ENCODE data around the gene ZBTB16. TPM values are rescaled to one million over a fixed set of nuclear protein-coding genes. Genes with fewer than 3 reads are reported as not detected.

ZBTB16 gene
- total RNA-seq, 1 donor from 2014 or later, result 0.17 TPM

GRCh38 chr11:114202011-114202609 is 142.6 kb downstream of the ZBTB16 start:
- no peak for DNase-seq (ENCODE audit: low read depth)
- H3K4me3 ChIP-seq (ENCODE audit: low read depth, low read length), result no peak overlapping the region
- TF ChIP-seq, protein P1, sequence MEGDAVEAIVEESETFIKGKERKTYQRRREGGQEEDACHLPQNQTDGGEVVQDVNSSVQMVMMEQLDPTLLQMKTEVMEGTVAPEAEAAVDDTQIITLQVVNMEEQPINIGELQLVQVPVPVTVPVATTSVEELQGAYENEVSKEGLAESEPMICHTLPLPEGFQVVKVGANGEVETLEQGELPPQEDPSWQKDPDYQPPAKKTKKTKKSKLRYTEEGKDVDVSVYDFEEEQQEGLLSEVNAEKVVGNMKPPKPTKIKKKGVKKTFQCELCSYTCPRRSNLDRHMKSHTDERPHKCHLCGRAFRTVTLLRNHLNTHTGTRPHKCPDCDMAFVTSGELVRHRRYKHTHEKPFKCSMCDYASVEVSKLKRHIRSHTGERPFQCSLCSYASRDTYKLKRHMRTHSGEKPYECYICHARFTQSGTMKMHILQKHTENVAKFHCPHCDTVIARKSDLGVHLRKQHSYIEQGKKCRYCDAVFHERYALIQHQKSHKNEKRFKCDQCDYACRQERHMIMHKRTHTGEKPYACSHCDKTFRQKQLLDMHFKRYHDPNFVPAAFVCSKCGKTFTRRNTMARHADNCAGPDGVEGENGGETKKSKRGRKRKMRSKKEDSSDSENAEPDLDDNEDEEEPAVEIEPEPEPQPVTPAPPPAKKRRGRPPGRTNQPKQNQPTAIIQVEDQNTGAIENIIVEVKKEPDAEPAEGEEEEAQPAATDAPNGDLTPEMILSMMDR (conservative IDR thresholded peaks at IDR 0.05; ENCODE audit: low read depth, low read length), result no peak

DNA sequence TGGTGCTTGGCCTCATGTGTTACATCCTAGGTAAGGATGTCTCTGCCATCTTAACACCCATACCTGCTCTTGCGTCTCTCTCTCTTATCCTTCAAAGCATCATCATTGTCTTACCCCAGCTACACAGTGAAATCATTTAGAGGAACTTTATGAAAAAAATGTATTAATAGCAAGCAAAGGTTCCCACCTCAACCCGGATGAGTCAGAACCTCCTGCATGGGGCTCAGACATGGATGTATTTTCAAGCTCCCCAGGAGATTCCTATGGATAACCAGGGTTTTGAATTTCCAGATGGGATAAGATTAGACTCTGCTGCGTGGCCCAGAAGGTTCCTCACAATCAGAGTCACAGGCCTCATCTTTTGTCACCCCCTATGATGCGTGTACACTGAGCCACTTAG is 147.6 kb downstream of the ZBTB16 start:
- TF ChIP-seq, protein P1 (conservative IDR thresholded peaks at IDR 0.05; ENCODE audit: low read depth, low read length), result no peak
- DNase-seq (ENCODE audit: low read depth), result no peak
- no peak overlapping the region for H3K4me3 ChIP-seq (ENCODE audit: low read depth, low read length)

DNA sequence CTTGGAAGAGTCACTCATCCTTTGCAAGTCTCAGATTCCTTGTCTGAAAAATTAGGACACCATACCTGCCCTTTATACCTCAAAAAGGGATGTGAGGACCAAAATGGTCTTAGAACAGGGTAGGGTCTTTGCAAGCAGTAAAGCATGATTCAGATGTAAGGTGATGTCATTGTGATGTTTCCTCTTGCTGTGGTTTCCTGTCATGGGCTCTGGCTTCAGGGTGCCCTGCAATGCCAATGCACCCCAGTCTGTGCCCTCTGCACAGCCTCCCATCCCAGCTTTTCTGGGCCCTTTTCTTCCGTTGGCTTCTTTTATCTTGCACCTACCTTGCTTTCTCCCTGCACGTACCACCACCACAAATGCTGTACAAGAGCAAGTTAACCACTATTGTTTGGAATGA is 148.9 kb downstream of the ZBTB16 start:
- TF ChIP-seq, protein P1 (conservative IDR thresholded peaks at IDR 0.05; ENCODE audit: low read depth, low read length), result no peak
- no peak overlapping the region for H3K4me3 ChIP-seq (ENCODE audit: low read depth, low read length)
- no peak for DNase-seq (ENCODE audit: low read depth)

DNA sequence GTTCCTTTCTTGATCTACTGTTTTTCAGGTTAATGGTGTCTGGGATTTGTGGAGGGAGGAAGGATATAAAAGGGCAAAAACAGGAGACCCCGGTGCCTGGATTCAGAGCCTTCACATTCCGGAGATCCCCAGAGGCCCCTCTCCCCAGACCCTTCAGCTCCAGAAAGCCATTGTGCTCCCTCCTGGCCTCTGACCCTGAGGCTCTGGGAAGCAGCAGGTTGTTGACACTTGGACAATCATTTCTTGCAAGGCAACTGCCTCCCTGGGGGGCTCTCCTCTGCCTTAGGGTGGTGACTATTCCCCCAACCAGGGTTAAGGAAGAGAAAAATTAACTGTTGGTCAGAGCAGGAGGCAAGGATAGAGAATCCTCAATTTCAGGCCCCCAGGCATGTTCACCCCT is 149.8 kb downstream of the ZBTB16 start:
- DNase-seq (ENCODE audit: low read depth), result no peak
- TF ChIP-seq, protein P1 (conservative IDR thresholded peaks at IDR 0.05; ENCODE audit: low read depth, low read length), result no peak
- no peak overlapping the region for H3K4me3 ChIP-seq (ENCODE audit: low read depth, low read length)

GRCh38 chr11:114209904-114210303 is 150.4 kb downstream of the ZBTB16 start:
- DNase-seq (ENCODE audit: low read depth), result peak; percentile 71
- TF ChIP-seq, protein P1 (conservative IDR thresholded peaks at IDR 0.05; ENCODE audit: low read depth, low read length), result no peak
- H3K4me3 ChIP-seq (ENCODE audit: low read depth, low read length), result no peak overlapping the region

- no peak overlapping the region for H3K4me3 ChIP-seq (ENCODE audit: low read depth, low read length)
- TF ChIP-seq, protein P1 (conservative IDR thresholded peaks at IDR 0.05; ENCODE audit: low read depth, low read length), result no peak
- DNase-seq (ENCODE audit: low read depth), result no peak
Observed at GRCh38 chr11:114211444-114212121, 152.1 kb downstream of the ZBTB16 start.

GRCh38 chr11:114213622-114214021 is 154.1 kb downstream of the ZBTB16 start:
- TF ChIP-seq, protein P1 (conservative IDR thresholded peaks at IDR 0.05; ENCODE audit: low read depth, low read length), result no peak
- no peak for DNase-seq (ENCODE audit: low read depth)
- H3K4me3 ChIP-seq (ENCODE audit: low read depth, low read length), result no peak overlapping the region

All from epithelial cell of proximal tubule (primary cell).